Colonic mucosa (tissue), 4 donors: ENCODE data around the gene COASY. TPM values are rescaled to one million over a fixed set of nuclear protein-coding genes. Genes with fewer than 3 reads are reported as not detected.

ENCODE experiments used
- DNase-seq: peaks from one replicate; pipeline ENCODE4 v3.0.0-alpha.2; 2020
- H3K27ac ChIP-seq: fragments of 200-600 bp; one replicate; pipeline ENCODE4 v1.8.0; 2021
- H3K27me3 ChIP-seq: fragments of 200-600 bp; one replicate; pipeline ENCODE4 v1.8.0; 2021
- H3K36me3 ChIP-seq: fragments of 200-600 bp; one replicate; pipeline ENCODE4 v1.8.0; 2021
- H3K4me1 ChIP-seq: fragments of 200-600 bp; one replicate; pipeline ENCODE4 v1.8.0; 2021; ENCODE audit warnings: mild to moderate bottlenecking
- H3K4me3 ChIP-seq: fragments of 200-600 bp; one replicate; pipeline ENCODE4 v1.8.0; 2021
- H3K9ac ChIP-seq, 2 donors: one replicate each; pipeline ENCODE4 v1.7.0; 2013; ENCODE audit warnings: control low read depth in 2 of 2, low read depth in 2 of 2, low read length in 2 of 2
- H3K9me3 ChIP-seq: fragments of 200-600 bp; one replicate; pipeline ENCODE4 v1.8.0; 2021
- CTCF ChIP-seq: fragments of 200-600 bp; IDR thresholded peaks from one replicate; pipeline ENCODE4 v1.8.0; 2022; ENCODE audit warnings: antibody characterized with exemption, mild to moderate bottlenecking
- intact Hi-C: fragments of 100-400 bp; cut with DNase I; formaldehyde crosslinking; loops from one replicate; pipeline ENCODE4 v1.14.1; 2022
- total RNA-seq, 2 donors: library from RNA; stranded (reverse); fragmentation: NEBNext Ultra II Directional in 1 of 2; extraction: Animal tissue kit (Norgen Biotek cat#: 25700) in 1 of 2; gene quantifications; one replicate each; pipeline ENCODE4 v1.2.1, GENCODE V29; 2021
- donor health status: healthy.
- donor health status: DM: no; HTN: no; CAD: no.
- donor health status: DM: no; HTN: no; CAD: no.

The COASY gene
- total RNA-seq, 2 donors from 2014 or later, result 94.2 to 176 TPM

- Histone ChIP-seq H3K9ac (peak overlapping the region; percentile 58 to 70), H3K4me1 (no peaks in the 10 kb centered on the region), H3K27ac (peak overlapping the region; percentile 77), H3K9me3 (no peaks in the 10 kb centered on the region), H3K27me3 (no peaks in the 10 kb centered on the region), H3K4me3 (peak overlapping the region; percentile 33), H3K36me3 (no peaks in the 10 kb centered on the region)
- intact Hi-C loops, result no loop called here
- DNase-seq, result peak; percentile 74
- TF ChIP-seq CTCF, result peak; percentile 14
Measured at GRCh38 chr17:42531455-42532354, 30.2 kb upstream of the COASY start.

- Histone ChIP-seq H3K27ac (peak overlapping the region; percentile 66), H3K4me1 (peaks cover 4% of the 10 kb centered on the region), H3K4me3 (peak overlapping the region; percentile 67), H3K9me3 (no peaks in the 10 kb centered on the region), H3K36me3 (no peaks in the 10 kb centered on the region), H3K9ac (peak overlapping the region; percentile 78 to 82), H3K27me3 (no peaks in the 10 kb centered on the region)
- DNase-seq, result no peak
- intact Hi-C loops, result no loop called here
- TF ChIP-seq CTCF, result no peak
Measured at GRCh38 chr17:42535155-42536047, 26.5 kb upstream of the COASY start.

DNA sequence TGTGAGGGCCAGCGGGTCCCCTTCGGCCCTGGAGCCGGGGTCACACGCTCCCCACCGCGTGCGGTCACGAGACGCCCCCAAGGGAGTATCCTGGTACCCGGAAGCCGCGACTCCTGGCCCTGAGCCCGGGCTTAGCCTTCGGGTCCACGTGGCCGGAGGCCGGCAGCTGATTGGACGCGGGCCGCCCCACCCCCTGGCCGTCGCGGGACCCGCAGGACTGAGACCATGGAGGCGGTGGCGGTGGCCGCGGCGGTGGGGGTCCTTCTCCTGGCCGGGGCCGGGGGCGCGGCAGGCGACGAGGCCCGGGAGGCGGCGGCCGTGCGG, 25.9 kb upstream of the COASY start, which contains the start of gene NAGLU:
NAGLU (plus strand) TSS at position 194 of the 324 bp plus-strand sequence; CDS start at position 226, 32 bp downstream.
- Histone ChIP-seq H3K9me3 (no peaks in the 10 kb centered on the region), H3K9ac (peak within 1 kb of the TSS; percentile 82 to 89), H3K4me1 (peaks cover 7% of the 10 kb centered on the region), H3K27ac (peak within 1 kb of the TSS; percentile 66), H3K36me3 (no peaks in the 10 kb centered on the region), H3K27me3 (no peaks in the 10 kb centered on the region), H3K4me3 (peak within 1 kb of the TSS; percentile 67)
- DNase-seq, result peak; percentile 98
- intact Hi-C loops, result no loop called here
- no peak for TF ChIP-seq CTCF

DNA sequence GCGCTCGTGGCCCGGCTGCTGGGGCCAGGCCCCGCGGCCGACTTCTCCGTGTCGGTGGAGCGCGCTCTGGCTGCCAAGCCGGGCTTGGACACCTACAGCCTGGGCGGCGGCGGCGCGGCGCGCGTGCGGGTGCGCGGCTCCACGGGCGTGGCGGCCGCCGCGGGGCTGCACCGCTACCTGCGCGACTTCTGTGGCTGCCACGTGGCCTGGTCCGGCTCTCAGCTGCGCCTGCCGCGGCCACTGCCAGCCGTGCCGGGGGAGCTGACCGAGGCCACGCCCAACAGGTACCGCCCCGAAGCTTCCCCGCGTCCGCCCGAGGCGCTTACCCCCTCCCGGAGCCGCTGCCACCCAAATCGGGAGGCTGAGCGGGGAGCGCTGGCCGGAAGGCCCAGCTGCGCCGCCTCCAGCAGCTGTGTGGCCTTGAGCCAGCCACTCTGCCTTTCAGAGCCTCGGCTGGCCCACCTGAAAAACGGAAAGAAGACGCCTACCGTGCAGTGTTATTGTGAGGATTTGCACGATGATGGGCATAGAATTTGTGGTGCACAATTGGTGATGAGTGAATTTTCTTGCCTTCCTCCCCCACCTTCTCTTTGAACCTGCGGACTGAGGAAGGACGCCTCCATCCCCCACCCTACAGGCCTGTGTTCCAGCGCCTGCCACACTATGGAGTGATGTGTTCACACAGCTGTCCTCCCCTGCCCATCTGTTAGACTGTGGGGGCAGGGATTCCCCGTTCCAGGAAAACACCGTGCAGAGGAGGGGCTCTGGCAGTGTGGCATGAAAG, 25.4 kb upstream of the COASY start:
- H3K4me3 ChIP-seq, result peak overlapping the region; percentile 67
- DNase-seq, result peak; percentile 90
- intact Hi-C loops, result no loop called here
- H3K27me3 ChIP-seq, result no peaks in the 10 kb centered on the region
- H3K9ac ChIP-seq, result peak overlapping the region; percentile 82 to 89
- peaks cover 10% of the 10 kb centered on the region for H3K4me1 ChIP-seq
- no peaks in the 10 kb centered on the region for H3K9me3 ChIP-seq
- H3K36me3 ChIP-seq, result no peaks in the 10 kb centered on the region
- H3K27ac ChIP-seq, result peak overlapping the region; percentile 66
- TF ChIP-seq CTCF, result no peak
